ENCODE results near the gene KATNBL1.

KATNBL1 gene

DNA sequence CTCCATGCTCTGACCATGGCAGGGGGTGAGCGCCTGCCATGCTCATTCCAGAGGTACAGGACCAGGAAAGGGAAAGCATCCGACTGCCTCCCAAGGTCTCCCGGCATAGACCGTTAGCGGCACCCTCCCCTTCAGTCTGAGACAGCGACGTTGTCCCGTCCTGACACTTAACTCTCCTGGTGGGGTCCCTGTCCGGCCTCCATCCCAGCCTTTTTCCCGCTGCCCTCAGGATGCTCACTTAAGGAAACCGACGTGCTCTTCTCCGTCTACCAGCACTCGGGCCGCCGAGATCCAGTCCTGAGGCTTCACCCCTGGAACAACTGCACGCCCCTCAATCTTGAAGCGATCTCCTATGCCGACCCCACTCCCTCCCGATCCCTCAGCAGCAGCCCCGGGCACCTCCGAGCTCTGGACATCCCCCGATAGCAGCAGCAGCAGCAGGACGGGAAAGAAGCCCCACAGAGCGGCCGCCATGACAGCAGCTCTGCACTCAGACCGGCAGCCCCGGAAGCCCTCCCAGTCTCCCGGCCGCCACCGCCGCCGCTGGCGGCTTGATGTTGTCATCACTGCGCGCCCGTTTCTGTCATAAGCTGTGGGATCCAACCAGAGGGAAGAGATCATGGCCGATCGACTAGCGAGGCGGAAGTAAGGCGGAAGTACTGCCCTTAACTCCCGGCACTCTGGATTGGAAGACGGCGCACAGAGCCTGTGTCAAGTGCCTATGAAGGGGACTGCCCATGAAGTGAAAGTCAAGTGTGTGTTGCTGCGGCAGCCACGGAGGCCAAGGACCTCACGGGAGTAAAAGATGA, 108.3 kb downstream of the KATNBL1 start, which contains the start of the genes EMC7 and PGBD4:
Gene EMC7 (minus strand): TSS at position 497 of the 809 bp plus-strand sequence. CDS start 23 bp downstream, at position 474.
Gene PGBD4 (plus strand): TSS at position 718 of the 809 bp plus-strand sequence. CDS start 449 bp downstream, outside the sequence.
- H3K27ac ChIP-seq: peak within 1 kb of the TSS; percentile 83
- TF ChIP-seq, protein P1, sequence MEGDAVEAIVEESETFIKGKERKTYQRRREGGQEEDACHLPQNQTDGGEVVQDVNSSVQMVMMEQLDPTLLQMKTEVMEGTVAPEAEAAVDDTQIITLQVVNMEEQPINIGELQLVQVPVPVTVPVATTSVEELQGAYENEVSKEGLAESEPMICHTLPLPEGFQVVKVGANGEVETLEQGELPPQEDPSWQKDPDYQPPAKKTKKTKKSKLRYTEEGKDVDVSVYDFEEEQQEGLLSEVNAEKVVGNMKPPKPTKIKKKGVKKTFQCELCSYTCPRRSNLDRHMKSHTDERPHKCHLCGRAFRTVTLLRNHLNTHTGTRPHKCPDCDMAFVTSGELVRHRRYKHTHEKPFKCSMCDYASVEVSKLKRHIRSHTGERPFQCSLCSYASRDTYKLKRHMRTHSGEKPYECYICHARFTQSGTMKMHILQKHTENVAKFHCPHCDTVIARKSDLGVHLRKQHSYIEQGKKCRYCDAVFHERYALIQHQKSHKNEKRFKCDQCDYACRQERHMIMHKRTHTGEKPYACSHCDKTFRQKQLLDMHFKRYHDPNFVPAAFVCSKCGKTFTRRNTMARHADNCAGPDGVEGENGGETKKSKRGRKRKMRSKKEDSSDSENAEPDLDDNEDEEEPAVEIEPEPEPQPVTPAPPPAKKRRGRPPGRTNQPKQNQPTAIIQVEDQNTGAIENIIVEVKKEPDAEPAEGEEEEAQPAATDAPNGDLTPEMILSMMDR (IDR thresholded peaks at IDR 0.05): no peak
- TF ChIP-seq ZFX (IDR thresholded peaks at IDR 0.05; ENCODE audit: borderline replicate concordance): no peak

DNA sequence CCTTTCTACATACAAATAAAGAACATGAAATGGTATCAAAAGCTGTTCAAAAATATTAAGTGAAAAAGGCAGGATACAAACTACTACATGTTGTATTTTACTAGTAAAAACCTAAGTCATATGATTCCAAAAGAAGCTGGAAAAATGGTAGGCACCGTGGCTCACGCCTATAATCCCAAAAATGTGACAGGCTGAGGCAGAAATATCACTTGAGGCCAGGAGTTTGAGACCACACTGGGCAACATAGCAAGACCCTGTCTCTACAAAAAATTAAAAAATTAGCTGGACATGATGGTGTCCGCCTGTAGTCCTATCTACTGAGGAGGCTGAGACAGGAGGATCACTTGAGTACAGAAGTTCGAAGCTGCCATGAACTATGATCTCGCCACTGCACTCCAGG, 110.0 kb downstream of the KATNBL1 start:
- H3K27ac ChIP-seq: no peak overlapping the region
- TF ChIP-seq, protein P1 (IDR thresholded peaks at IDR 0.05): no peak
- TF ChIP-seq ZFX (IDR thresholded peaks at IDR 0.05; ENCODE audit: borderline replicate concordance): no peak
